ENCODE results near the gene SMYD4. TPM values are rescaled to one million over a fixed set of nuclear protein-coding genes. Genes with fewer than 3 reads are reported as not detected.

SMYD4 gene
- polyA plus RNA-seq, 5 donors = 16.4 to 23.5 (median 19.1) TPM

DNA sequence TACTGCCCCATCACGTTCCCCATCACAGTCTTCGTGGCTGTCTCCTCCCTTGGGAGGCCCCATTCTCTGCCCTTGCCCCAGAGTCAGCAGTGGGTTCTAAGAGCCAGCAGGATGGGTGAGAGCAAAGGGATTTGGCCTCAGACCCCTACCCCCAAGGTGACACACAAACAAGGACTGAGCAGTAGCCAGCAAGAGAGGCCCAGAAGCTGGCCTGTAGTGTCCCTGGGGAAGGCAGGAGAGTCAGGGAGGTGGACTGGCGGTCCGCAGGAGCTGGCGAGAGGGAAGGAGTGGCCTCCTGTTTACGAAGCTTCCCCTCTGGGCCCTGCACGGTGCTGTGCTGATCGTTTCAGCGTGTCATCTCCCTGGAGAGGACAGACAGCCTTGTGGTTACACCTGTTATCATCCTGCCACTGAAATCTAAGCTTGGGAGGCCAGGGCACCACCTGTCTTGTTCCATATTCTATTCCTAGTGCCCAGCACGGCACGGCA is 96.8 kb downstream of the SMYD4 start:
- DNase-seq = no peak

DNA sequence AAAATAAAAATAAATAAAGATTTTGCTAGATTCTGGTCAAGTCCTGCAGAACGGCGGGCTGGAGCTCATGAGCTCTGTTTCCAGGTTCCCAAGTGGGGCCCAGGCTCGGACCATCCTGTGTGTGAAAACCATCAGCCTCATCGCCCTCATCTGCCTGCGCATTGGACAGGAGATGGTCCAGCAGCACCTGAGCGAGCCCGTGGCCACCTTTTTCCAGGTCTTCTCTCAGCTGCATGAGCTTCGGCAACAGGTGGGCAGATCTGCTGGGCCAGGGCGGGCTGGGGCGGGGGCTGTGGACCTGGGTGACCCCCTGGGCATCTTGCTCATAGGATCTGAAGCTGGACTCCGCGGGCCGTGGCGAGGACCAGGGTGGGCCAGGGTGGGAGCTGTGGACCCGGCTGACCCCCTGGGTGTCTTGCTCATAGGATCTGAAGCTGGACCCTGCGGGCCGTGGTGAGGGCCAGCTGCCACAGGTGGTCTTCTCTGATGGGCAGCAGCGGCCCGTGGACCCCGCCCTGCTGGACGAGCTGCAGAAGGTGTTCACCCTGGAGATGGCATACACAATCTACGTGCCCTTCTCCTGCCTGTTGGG is 97.4 kb downstream of the SMYD4 start:
- no peak for DNase-seq

DNA sequence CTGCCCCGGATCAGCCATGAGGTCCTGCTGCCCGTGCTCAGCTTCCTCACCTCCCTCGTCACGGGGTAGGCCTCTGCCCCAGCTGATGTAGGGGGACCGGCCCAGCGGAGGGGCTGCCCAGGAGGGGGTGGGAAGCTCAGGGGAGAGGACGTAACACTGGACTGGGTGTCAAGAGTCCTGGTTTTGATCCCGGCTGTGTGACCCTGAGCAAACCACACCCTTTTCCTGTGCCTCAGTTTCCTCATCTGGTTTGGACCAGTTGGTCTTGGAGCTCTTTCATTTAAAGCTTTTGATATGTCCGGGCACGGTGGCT is 98.6 kb downstream of the SMYD4 start:
- no peak for DNase-seq

DNA sequence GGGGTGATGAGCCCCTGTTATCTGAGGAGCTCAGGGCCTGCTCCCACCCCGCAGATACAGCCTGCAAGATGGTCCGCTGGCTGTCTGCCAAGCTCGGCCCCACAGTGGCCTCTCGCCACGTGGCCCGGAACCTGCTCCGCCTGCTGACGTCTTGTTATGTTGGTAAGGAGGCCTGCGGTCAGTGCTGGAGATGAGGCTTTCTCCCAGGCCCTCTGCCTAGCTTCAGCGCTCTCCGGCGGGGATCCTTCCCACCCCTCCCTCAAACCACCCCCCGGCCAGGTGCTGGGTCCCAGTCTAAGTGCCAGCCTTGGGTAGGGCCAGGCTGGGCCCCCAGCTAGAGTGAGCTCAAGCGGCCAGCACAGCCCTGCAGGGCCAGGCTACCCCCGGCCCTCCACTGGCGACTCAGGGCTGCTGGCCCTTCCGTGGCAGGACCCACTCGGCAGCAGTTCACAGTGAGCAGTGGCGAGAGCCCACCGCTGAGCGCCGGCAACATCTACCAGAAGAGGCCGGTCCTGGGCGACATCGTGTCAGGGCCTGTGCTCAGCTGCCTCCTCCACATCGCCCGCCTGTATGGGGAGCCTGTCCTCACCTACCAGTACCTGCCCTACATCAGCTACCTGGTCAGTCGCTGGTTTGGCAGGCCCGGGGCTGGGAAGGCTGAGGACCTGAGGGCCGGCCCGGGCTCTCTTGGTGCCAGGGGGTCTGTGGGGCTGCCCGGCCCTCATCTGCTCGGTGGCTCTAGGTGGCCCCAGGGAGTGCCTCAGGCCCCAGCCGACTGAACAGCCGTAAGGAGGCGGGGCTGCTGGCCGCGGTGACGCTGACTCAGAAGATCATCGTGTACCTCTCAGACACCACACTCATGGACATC is 99.1 kb downstream of the SMYD4 start:
- DNase-seq = peak; percentile 64 to 65

DNA sequence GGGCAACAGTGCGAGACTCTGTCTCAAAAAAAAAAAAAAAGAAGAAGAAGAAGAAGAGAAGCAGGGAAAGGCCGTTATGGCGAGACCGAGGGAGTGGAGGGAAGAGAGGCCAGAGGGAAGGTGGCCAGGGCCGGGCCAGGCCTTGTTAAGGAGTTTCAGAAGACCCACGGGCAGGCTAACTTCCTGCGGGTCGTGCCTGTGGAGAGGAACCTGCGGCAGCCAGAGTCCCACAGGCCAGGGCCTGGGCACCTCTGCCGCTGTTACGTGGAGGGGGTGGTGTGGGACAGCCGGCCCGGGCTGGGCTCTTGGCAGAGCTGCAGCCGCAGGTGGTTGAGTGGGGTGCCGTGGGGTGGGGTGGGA is 99.8 kb downstream of the SMYD4 start:
- no peak for DNase-seq

Other genes with a start within 250 kb of the SMYD4 start
- gene SLC43A2, start 201.1 kb downstream of the SMYD4 start, polyA plus RNA-seq (ENCODE audit: insufficient read depth in 1 of 5, insufficient read length in 5 of 5, low replicate concordance in 1 of 5) = 10 to 100 TPM; 21.0 to 29.0 (median 23.4) TPM
- gene SCARF1, start 184.2 kb downstream of the SMYD4 start, polyA plus RNA-seq (ENCODE audit: insufficient read depth in 1 of 5, insufficient read length in 5 of 5, low replicate concordance in 1 of 5) = 10 to 100 TPM; 14.6 to 23.5 (median 20.4) TPM
- 10 to 100 TPM in 1 of 5 donors, 1 to 10 TPM in 4; 6.2 to 10.2 (median 7.7) TPM for gene RILP, start 180.0 kb downstream of the SMYD4 start, polyA plus RNA-seq (ENCODE audit: insufficient read depth in 1 of 5, insufficient read length in 5 of 5, low replicate concordance in 1 of 5)
- 100 to 1,000 TPM; 241 to 367 (median 316) TPM for gene PRPF8, start 145.0 kb downstream of the SMYD4 start, polyA plus RNA-seq (ENCODE audit: insufficient read depth in 1 of 5, insufficient read length in 5 of 5, low replicate concordance in 1 of 5)
- 10 to 100 TPM in 1 of 5 donors, 1 to 10 TPM in 4; 8.2 to 12.8 (median 9.1) TPM for gene TLCD2, start 119.5 kb downstream of the SMYD4 start, polyA plus RNA-seq (ENCODE audit: insufficient read depth in 1 of 5, insufficient read length in 5 of 5, low replicate concordance in 1 of 5)
- gene WDR81, start 105.2 kb downstream of the SMYD4 start, polyA plus RNA-seq (ENCODE audit: insufficient read depth in 1 of 5, insufficient read length in 5 of 5, low replicate concordance in 1 of 5) = 10 to 100 TPM in 3 of 5 donors, 1 to 10 TPM in 2; 6.6 to 13.7 (median 10.1) TPM
- gene SERPINF2, start 87.0 kb downstream of the SMYD4 start, polyA plus RNA-seq (ENCODE audit: insufficient read depth in 1 of 5, insufficient read length in 5 of 5, low replicate concordance in 1 of 5) = 1 to 10 TPM; 2.5 to 6.0 (median 3.5) TPM
- 10 to 100 TPM; 44.6 to 76.4 (median 53.1) TPM for gene SERPINF1, start 67.8 kb downstream of the SMYD4 start, polyA plus RNA-seq (ENCODE audit: insufficient read depth in 1 of 5, insufficient read length in 5 of 5, low replicate concordance in 1 of 5)
- gene RPA1, start 103 bp upstream of the SMYD4 start, polyA plus RNA-seq (ENCODE audit: insufficient read depth in 1 of 5, insufficient read length in 5 of 5, low replicate concordance in 1 of 5) = 100 to 1,000 TPM; 121 to 149 (median 129) TPM
- gene RTN4RL1, start 195.4 kb upstream of the SMYD4 start, polyA plus RNA-seq (ENCODE audit: insufficient read depth in 1 of 5, insufficient read length in 5 of 5, low replicate concordance in 1 of 5) = 1 to 10 TPM in 1 of 5 donors, under 1 TPM in 4; 0.34 to 1.1 (median 0.44) TPM
- gene DPH1, start 200.3 kb upstream of the SMYD4 start, polyA plus RNA-seq (ENCODE audit: insufficient read depth in 1 of 5, insufficient read length in 5 of 5, low replicate concordance in 1 of 5) = 10 to 100 TPM; 38.3 to 54.3 (median 47.8) TPM
- gene OVCA2, start 212.1 kb upstream of the SMYD4 start, polyA plus RNA-seq (ENCODE audit: insufficient read depth in 1 of 5, insufficient read length in 5 of 5, low replicate concordance in 1 of 5) = 10 to 100 TPM in 2 of 5 donors, 1 to 10 TPM in 3; 6.8 to 17.5 (median 9.2) TPM
- 10 to 100 TPM; 15.1 to 51.9 (median 24.4) TPM for gene HIC1, start 225.2 kb upstream of the SMYD4 start, polyA plus RNA-seq (ENCODE audit: insufficient read depth in 1 of 5, insufficient read length in 5 of 5, low replicate concordance in 1 of 5)